GM18499 (cell line): ENCODE results near the gene GLI3.
"Not testable (repeated sequence)": the region's sequence is repeated elsewhere in the genome, so short reads cannot be mapped to it uniquely, and the experiment has no call there.

Experiments
- ATAC-seq: cut with Tn5 transposase; IDR thresholded peaks from one replicate; pipeline ENCODE4 v1.9.1; 2021; ENCODE audit warnings: moderate number of reproducible peaks; ENCODE audit not compliant: insufficient read depth, unreplicated experiment

The GLI3 gene

GRCh38 chr7:42217053-42217452, 20.0 kb downstream of the GLI3 start:
- no peak for ATAC-seq

GRCh38 chr7:42214060-42214679, 22.8 kb downstream of the GLI3 start:
- no peak for ATAC-seq

GRCh38 chr7:42213093-42213492, 23.9 kb downstream of the GLI3 start:
- ATAC-seq, result no peak

GRCh38 chr7:42212541-42213090, 24.4 kb downstream of the GLI3 start:
- ATAC-seq, result no peak

GRCh38 chr7:42211938-42212337, 25.1 kb downstream of the GLI3 start:
- ATAC-seq, result no peak

- no peak for ATAC-seq
Observed at GRCh38 chr7:42210779-42211178, 26.2 kb downstream of the GLI3 start.

- no peak for ATAC-seq
Observed at GRCh38 chr7:42210333-42210732, 26.7 kb downstream of the GLI3 start.

GRCh38 chr7:42209085-42209484, 27.9 kb downstream of the GLI3 start:
- ATAC-seq, result not testable (repeated sequence)

- no peak for ATAC-seq
Observed at GRCh38 chr7:42208572-42208971, 28.4 kb downstream of the GLI3 start.

GRCh38 chr7:42207420-42207819, 29.6 kb downstream of the GLI3 start:
- ATAC-seq, result no peak

GRCh38 chr7:42203336-42203735, 33.7 kb downstream of the GLI3 start:
- ATAC-seq, result no peak

GRCh38 chr7:42202601-42203000, 34.4 kb downstream of the GLI3 start:
- no peak for ATAC-seq

- ATAC-seq, result no peak
Observed at GRCh38 chr7:42198974-42199668, 37.9 kb downstream of the GLI3 start.

- no peak for ATAC-seq
Observed at GRCh38 chr7:42198296-42198695, 38.7 kb downstream of the GLI3 start.

GRCh38 chr7:42197451-42197850, 39.6 kb downstream of the GLI3 start:
- no peak for ATAC-seq

GRCh38 chr7:42194238-42194637, 42.8 kb downstream of the GLI3 start:
- ATAC-seq, result no peak

- no peak for ATAC-seq
Observed at GRCh38 chr7:42193471-42194129, 43.4 kb downstream of the GLI3 start.

GRCh38 chr7:42192851-42193461, 44.1 kb downstream of the GLI3 start:
- ATAC-seq, result no peak

GRCh38 chr7:42192066-42192465, 44.9 kb downstream of the GLI3 start:
- ATAC-seq, result no peak

GRCh38 chr7:42189535-42189934, 47.5 kb downstream of the GLI3 start:
- ATAC-seq, result no peak

- no peak for ATAC-seq
Observed at GRCh38 chr7:42186151-42186550, 50.9 kb downstream of the GLI3 start.
